WTC11 (cell line): ENCODE measurements around the gene RBM39. TPM values are rescaled to one million over a fixed set of nuclear protein-coding genes. Genes with fewer than 3 reads are reported as not detected.

ENCODE experiments used
- ATAC-seq: fragments of 200-7000 bp; cut with Tn5 transposase; 2 replicates; pipeline ENCODE4 v1.10.0; 2021; ENCODE audit warnings: mild to moderate bottlenecking, moderate library complexity
- CTCF ChIA-PET: fragments of 300-600 bp; sonication (Branson Sonifier 250); formaldehyde crosslinking; loops from one replicate; lab custom pipeline; 2021; ENCODE audit warnings: antibody characterized with exemption; lab: Charles Lee
- POLR2A ChIA-PET: fragments of 350-600 bp; sonication (Branson Sonifier 250); formaldehyde crosslinking; loops from one replicate; lab custom pipeline; 2021; ENCODE audit warnings: antibody characterized with exemption; lab: Charles Lee
- DNase-seq: peaks from one replicate; pipeline ENCODE4 v3.0.0; 2021; ENCODE audit warnings: low spot score
- H3K27ac Mint-ChIP-seq: 2 replicates; pipeline ENCODE4 v1.8.0; 2021; ENCODE audit warnings: mixed read lengths
- H3K27me3 Mint-ChIP-seq: 2 replicates; pipeline ENCODE4 v1.8.0; 2021; ENCODE audit warnings: low read depth, mild to moderate bottlenecking, moderate library complexity, mixed read lengths
- H3K36me3 Mint-ChIP-seq: 2 replicates; pipeline ENCODE4 v1.8.0; 2021; ENCODE audit warnings: mixed read lengths
- H3K4me1 Mint-ChIP-seq: 2 replicates; pipeline ENCODE4 v1.8.0; 2022; ENCODE audit warnings: mixed read lengths
- H3K4me3 Mint-ChIP-seq: 2 replicates; pipeline ENCODE4 v1.8.0; 2021; ENCODE audit warnings: mild to moderate bottlenecking, moderate library complexity, mixed read lengths
- H3K9me3 Mint-ChIP-seq: 2 replicates; pipeline ENCODE4 v1.8.0; 2021; ENCODE audit warnings: mixed read lengths
- ARID4B ChIP-seq: sonication (generic); formaldehyde crosslinking; IDR thresholded peaks from 2 replicates; pipeline ENCODE4 v1.8.0; 2023; ENCODE audit warnings: missing genetic modification reagents, mild to moderate bottlenecking, borderline replicate concordance
- CBFB ChIP-seq: sonication (generic); formaldehyde crosslinking; IDR thresholded peaks from 2 replicates; pipeline ENCODE4 v1.8.1; 2022; ENCODE audit warnings: mild to moderate bottlenecking, low read depth, missing genetic modification reagents
- CREM ChIP-seq: sonication (generic); formaldehyde crosslinking; IDR thresholded peaks from 2 replicates; pipeline ENCODE4 v1.8.1; 2022; ENCODE audit warnings: mild to moderate bottlenecking, missing genetic modification reagents, moderate library complexity
- E2F1 ChIP-seq: sonication (generic); formaldehyde crosslinking; IDR thresholded peaks from 2 replicates; pipeline ENCODE4 v1.8.0; 2022; ENCODE audit warnings: mild to moderate bottlenecking, missing genetic modification reagents
- E2F4 ChIP-seq: sonication (generic); formaldehyde crosslinking; IDR thresholded peaks from 2 replicates; pipeline ENCODE4 v1.8.1; 2022; ENCODE audit warnings: low read depth, mild to moderate bottlenecking, moderate library complexity, missing genetic modification reagents, borderline replicate concordance
- ELF4 ChIP-seq: sonication (generic); formaldehyde crosslinking; IDR thresholded peaks from 2 replicates; pipeline ENCODE4 v1.8.1; 2022; ENCODE audit warnings: low read depth, mild to moderate bottlenecking, moderate library complexity, missing genetic modification reagents
- EMX1 ChIP-seq: fragments of 250-450 bp; sonication (Bioruptor Pico); IDR thresholded peaks from 2 replicates; pipeline ENCODE4 v1.8.0; 2021; ENCODE audit warnings: mild to moderate bottlenecking
- FOXJ3 ChIP-seq: sonication (generic); formaldehyde crosslinking; IDR thresholded peaks from 2 replicates; pipeline ENCODE4 v1.9.0; 2021; ENCODE audit warnings: missing genetic modification reagents, mild to moderate bottlenecking, borderline replicate concordance
- HMGA2 ChIP-seq: fragments of 250-450 bp; sonication (Bioruptor Pico); IDR thresholded peaks from 2 replicates; pipeline ENCODE4 v1.4.0; 2021; ENCODE audit warnings: mild to moderate bottlenecking, moderate library complexity
- NR3C1 ChIP-seq: sonication (generic); formaldehyde crosslinking; conservative IDR thresholded peaks from 2 replicates; pipeline ENCODE4 v1.8.1; 2023; ENCODE audit warnings: low read depth, mild to moderate bottlenecking, missing genetic modification reagents
- PRRX2 ChIP-seq: fragments of 250-450 bp; sonication (Bioruptor Pico); IDR thresholded peaks from 2 replicates; pipeline ENCODE4 v1.8.0; 2021; ENCODE audit warnings: mild to moderate bottlenecking
- SMAD4 ChIP-seq: sonication (generic); formaldehyde crosslinking; IDR thresholded peaks from 2 replicates; pipeline ENCODE4 v1.8.0; 2022; ENCODE audit warnings: mild to moderate bottlenecking, missing genetic modification reagents
- TEAD4 ChIP-seq: sonication (generic); formaldehyde crosslinking; IDR thresholded peaks from 2 replicates; pipeline ENCODE4 v1.8.0; 2022; ENCODE audit warnings: mild to moderate bottlenecking, missing genetic modification reagents
- ZBTB43 ChIP-seq: sonication (generic); formaldehyde crosslinking; IDR thresholded peaks from 2 replicates; pipeline ENCODE4 v1.8.1; 2023; ENCODE audit warnings: mild to moderate bottlenecking, missing genetic modification reagents
- ZNF281 ChIP-seq: sonication (generic); formaldehyde crosslinking; IDR thresholded peaks from 2 replicates; pipeline ENCODE4 v1.8.0; 2023; ENCODE audit warnings: mild to moderate bottlenecking, missing genetic modification reagents
- ZNF317 ChIP-seq: sonication (generic); formaldehyde crosslinking; IDR thresholded peaks from 2 replicates; pipeline ENCODE4 v1.8.1; 2023; ENCODE audit warnings: low read depth, mild to moderate bottlenecking, moderate library complexity, missing genetic modification reagents, borderline replicate concordance
- total RNA-seq: library from RNA; stranded (reverse); gene quantifications from 3 replicates; pipeline ENCODE4 v1.2.3, GENCODE V29; 2021
- TF ChIP-seq, protein P1 (sequence below): fragments of 250-450 bp; sonication (Bioruptor Pico); IDR thresholded peaks from 2 replicates; pipeline ENCODE4 v1.9.0; 2021; ENCODE audit warnings: moderate library complexity, mild to moderate bottlenecking, inconsistent platforms, borderline replicate concordance
- TF ChIP-seq, protein P2 (sequence below): sonication (generic); formaldehyde crosslinking; IDR thresholded peaks from 2 replicates; pipeline ENCODE4 v1.8.1; 2022; ENCODE audit warnings: low read depth, missing genetic modification reagents, borderline replicate concordance
- TF ChIP-seq, protein P3 (sequence below): sonication (generic); formaldehyde crosslinking; IDR thresholded peaks from 2 replicates; pipeline ENCODE4 v1.8.0; 2022; ENCODE audit warnings: mild to moderate bottlenecking, missing genetic modification reagents

Gene RBM39
- total RNA-seq, 1 experiment from 2014 or later = 231 TPM

DNA sequence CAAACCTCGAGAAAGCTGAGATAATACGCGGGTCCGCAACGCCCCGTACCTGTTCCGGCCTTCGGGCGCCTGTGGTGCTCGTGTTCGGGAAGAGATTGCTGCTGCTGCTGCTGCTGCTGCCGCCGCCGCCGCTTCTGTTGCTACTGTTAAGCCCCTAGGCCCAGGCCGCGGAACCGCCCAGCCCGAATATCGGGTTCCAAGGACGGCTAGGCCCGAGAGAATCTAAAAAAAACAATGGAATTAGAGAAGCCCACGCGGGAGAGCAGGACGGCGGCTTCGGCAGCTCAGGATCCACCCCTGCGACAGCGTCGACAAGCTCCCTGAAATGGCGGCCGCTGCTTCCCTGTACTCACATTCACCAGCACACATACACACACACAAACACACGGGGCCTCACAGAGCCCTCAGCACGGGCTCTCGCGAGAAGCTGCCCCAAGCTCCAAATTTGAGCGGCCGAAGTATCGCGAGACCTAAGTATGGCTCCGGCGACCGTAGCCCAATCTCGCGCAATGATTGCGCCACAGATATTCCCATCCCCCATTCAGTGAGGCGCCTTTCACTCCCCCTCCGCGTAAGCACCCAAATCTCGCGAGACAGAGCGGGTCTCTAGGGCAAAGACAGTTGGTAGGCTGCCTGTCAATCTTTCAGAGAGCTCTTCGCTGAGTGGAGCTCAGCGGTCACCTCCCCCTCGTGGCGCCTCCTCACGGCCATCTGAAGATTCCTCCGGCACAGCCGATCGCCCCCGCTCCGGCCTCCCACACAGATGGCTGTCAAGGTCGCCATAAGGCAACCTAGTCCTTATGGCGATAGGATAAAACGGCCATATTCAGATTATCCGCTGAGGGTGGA lies at the start of gene RBM39 (continued):
- TF ChIP-seq ZNF317 (CRISPR knock-in tag) (no peak), SMAD4 (CRISPR knock-in tag) (peak; percentile 73; the same call in 1 of the 2 replicates), NR3C1 (CRISPR knock-in tag) (no peak), ZBTB43 (CRISPR knock-in tag) (no peak), ARID4B (CRISPR knock-in tag) (peak; percentile 3; the same call in 1 of the 2 replicates)
- TF ChIP-seq, all 79 proteins: peak for 22

- POLR2A ChIA-PET = no interaction called here
- Mint-ChIP-seq H3K4me1 (no peaks in the 10 kb centered on the region; the same call in 1 of the 2 replicates), H3K4me3 (no peak overlapping the region), H3K27ac (peak overlapping the region; percentile 3), H3K9me3 (no peaks in the 10 kb centered on the region), H3K36me3 (peaks cover 6% of the 10 kb centered on the region; the same call in 1 of the 2 replicates), H3K27me3 (no peaks in the 10 kb centered on the region)
- ATAC-seq = no peak
- DNase-seq = no peak
- CTCF ChIA-PET = no interaction called here
- TF ChIP-seq EMX1 (CRISPR knock-in tag) = no peak
- TF ChIP-seq ZNF281 (CRISPR knock-in tag) = no peak
- TF ChIP-seq, protein P1, sequence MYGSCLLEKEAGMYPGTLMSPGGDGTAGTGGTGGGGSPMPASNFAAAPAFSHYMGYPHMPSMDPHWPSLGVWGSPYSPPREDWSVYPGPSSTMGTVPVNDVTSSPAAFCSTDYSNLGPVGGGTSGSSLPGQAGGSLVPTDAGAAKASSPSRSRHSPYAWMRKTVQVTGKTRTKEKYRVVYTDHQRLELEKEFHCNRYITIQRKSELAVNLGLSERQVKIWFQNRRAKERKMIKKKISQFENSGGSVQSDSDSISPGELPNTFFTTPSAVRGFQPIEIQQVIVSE (CRISPR knock-in tag) = no peak
- TF ChIP-seq TEAD4 (CRISPR knock-in tag) = no peak
- TF ChIP-seq, protein P2, sequence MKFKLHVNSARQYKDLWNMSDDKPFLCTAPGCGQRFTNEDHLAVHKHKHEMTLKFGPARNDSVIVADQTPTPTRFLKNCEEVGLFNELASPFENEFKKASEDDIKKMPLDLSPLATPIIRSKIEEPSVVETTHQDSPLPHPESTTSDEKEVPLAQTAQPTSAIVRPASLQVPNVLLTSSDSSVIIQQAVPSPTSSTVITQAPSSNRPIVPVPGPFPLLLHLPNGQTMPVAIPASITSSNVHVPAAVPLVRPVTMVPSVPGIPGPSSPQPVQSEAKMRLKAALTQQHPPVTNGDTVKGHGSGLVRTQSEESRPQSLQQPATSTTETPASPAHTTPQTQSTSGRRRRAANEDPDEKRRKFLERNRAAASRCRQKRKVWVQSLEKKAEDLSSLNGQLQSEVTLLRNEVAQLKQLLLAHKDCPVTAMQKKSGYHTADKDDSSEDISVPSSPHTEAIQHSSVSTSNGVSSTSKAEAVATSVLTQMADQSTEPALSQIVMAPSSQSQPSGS (CRISPR knock-in tag) = no peak
- no peak for TF ChIP-seq ELF4 (CRISPR knock-in tag)
- TF ChIP-seq E2F4 (CRISPR knock-in tag) = no peak
- no peak for TF ChIP-seq CBFB (CRISPR knock-in tag)
- no peak for TF ChIP-seq E2F1 (CRISPR knock-in tag)
- TF ChIP-seq HMGA2 = no peak
- no peak for TF ChIP-seq PRRX2 (CRISPR knock-in tag)
- TF ChIP-seq, protein P3, sequence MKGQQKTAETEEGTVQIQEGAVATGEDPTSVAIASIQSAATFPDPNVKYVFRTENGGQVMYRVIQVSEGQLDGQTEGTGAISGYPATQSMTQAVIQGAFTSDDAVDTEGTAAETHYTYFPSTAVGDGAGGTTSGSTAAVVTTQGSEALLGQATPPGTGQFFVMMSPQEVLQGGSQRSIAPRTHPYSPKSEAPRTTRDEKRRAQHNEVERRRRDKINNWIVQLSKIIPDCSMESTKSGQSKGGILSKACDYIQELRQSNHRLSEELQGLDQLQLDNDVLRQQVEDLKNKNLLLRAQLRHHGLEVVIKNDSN (CRISPR knock-in tag) = no peak
- TF ChIP-seq CREM (CRISPR knock-in tag) = no peak
- no peak for TF ChIP-seq FOXJ3
Measured at GRCh38 chr20:35791821-35792220, 49.8 kb upstream of the RBM39 start.
